ENCODE measurements around the gene ZBED2.

Gene ZBED2

DNA sequence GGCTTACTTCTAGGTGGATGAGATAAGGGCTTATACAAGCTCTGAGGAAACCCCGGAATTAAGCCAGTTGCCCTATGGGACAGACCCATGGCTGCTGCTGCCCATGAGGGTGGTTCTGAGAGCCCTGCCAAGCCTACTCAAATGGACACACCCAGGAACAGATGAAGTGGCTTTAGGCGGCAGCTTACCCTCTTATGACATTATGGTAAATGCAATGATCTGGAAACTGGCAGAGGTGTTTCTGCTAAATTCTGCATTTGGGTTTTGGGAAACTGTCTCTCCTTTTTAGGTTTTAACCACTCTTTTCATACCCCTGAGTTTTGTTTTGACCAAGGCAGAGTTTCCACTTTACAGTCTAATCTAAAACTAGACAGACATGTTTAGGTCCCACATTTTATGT lies 9.0 kb upstream of the ZBED2 start:
- no peak for DNase-seq (ENCODE audit: low read depth in 2 of 2, low spot score in 1 of 2)

DNA sequence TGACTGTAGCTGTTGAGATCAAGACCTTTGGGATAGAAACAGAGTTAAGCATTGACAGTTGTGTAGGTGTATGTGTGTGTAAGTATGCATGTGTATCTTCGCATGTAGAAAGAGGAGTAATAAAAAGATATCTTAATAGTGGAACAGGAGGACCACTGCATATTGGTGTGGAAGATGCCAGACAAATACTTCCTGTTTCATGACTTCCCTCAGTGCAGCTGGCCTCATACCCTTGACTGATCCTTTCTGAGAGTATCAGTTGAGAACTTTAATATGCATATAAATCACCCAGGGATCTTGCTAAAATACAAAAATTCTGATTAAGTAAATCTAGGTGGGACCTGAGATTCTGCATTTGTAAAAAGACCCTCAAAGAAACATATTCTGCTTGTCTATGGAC lies 8.5 kb upstream of the ZBED2 start:
- no peak for DNase-seq (ENCODE audit: low read depth in 2 of 2, low spot score in 1 of 2)

GRCh38 chr3:111601810-111602209 lies 6.7 kb upstream of the ZBED2 start:
- DNase-seq (ENCODE audit: low read depth in 2 of 2, low spot score in 1 of 2), result no peak

DNA sequence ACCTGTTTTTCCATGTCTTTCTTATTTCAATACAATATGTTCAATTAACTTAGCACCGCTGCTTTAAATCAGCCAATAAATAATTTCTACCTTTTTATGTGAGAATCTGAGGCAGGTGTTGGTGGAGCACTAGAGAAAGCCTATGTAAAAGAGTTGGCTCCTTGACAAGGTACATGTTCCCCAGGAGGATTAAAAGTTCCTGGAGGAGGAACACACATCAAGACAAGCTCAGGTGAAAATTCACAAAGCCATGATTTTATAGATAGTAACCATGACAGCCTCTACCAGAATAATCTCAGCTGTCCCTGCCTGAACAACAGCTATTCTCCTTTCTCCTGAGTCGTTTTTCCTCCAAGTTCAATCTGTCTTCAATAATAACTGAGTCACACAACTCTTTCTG lies 3.4 kb upstream of the ZBED2 start:
- no peak for DNase-seq (ENCODE audit: low read depth in 2 of 2, low spot score in 1 of 2)

GRCh38 chr3:111598139-111598538 lies 3.0 kb upstream of the ZBED2 start:
- DNase-seq (ENCODE audit: low read depth in 2 of 2, low spot score in 1 of 2), result no peak

DNA sequence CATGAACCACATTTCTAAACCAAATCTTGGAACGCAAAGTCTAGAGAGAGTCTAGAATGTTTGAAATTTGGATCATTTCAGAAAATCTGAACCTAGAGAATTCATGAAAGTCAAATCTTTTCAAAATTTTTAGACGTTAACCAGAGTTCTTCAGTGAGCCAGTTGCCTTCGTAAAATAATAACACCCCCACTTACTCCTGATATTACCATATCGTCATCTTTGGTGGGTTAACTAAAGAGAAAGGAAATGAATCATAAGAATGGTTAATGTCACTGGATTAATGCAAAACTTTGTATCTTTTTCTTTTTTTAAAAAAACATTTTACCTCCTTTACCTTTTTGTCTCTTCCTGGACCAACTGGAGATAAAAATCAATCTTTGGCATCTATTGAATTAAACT lies 1.2 kb upstream of the ZBED2 start:
- no peak for DNase-seq (ENCODE audit: low read depth in 2 of 2, low spot score in 1 of 2)

DNA sequence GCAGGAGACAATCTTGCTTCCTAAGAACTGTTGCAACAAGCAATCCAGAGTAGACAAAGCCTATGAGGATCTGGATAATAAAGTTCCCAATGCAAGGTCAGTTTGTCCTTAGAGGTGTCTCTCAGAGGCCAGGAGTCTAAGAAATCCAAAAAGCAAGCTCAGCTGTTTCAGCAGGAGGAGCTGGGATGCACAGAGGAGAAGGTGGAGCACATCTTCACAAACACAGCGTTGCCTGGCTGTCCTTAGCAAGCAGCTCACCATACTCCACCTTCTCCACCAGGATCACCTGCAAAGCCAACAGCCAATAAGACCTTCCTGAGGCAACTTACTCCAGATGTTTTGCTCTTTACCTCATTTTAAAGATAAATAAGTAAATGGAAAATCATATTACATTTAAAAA lies 365 bp downstream of the ZBED2 start:
- DNase-seq (ENCODE audit: low read depth in 2 of 2, low spot score in 1 of 2), result no peak

- DNase-seq (ENCODE audit: low read depth in 2 of 2, low spot score in 1 of 2), result no peak
Measured at GRCh38 chr3:111594205-111594604, 941 bp downstream of the ZBED2 start.

GRCh38 chr3:111593666-111594065 lies 1.5 kb downstream of the ZBED2 start:
- DNase-seq (ENCODE audit: low read depth in 2 of 2, low spot score in 1 of 2), result no peak

DNA sequence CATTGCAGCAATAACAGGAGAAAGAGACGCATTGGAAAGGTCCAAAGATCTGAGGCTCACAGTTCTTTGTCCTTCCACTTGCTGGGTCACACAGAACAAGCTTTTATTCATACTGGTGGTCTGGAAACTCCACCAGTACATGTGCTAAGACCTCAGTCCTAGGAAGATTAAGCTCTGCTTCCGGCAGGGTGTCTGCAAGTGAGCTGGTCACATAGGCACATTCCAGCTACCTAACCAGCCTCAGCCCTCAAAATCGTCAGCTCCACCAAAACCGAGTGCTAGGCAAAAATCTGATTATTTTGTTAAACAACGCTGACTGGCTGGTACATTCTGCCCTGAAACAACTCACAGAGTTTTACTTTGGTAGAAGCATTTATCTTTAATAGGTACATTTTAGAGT lies 2.2 kb downstream of the ZBED2 start:
- DNase-seq (ENCODE audit: low read depth in 2 of 2, low spot score in 1 of 2), result no peak

GRCh38 chr3:111592143-111592542 lies 3.0 kb downstream of the ZBED2 start:
- no peak for DNase-seq (ENCODE audit: low read depth in 2 of 2, low spot score in 1 of 2)

DNA sequence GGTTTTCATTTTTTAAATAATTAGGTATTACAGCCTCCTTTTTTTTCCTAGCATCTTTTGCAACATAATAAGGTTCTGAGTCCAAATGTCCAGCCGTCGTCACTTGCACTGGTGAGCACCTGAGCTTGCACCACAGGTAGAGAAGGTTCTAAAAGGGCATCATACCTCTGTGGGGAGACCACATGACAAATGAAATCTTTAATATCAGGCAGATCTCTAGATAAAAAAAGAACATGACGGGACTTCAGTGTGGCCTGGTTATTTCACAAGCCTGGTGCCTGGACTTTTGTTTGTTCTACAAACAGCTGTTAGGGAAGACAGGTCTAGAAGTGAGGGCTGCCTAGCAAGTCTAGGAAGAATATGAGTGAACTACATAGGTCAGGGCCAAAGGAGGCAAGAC lies 3.6 kb downstream of the ZBED2 start:
- no peak for DNase-seq (ENCODE audit: low read depth in 2 of 2, low spot score in 1 of 2)

GRCh38 chr3:111590143-111590491 lies 5.0 kb downstream of the ZBED2 start:
- DNase-seq (ENCODE audit: low read depth in 2 of 2, low spot score in 1 of 2), result no peak

GRCh38 chr3:111589303-111590142 lies 5.6 kb downstream of the ZBED2 start:
- DNase-seq (ENCODE audit: low read depth in 2 of 2, low spot score in 1 of 2), result no peak

DNA sequence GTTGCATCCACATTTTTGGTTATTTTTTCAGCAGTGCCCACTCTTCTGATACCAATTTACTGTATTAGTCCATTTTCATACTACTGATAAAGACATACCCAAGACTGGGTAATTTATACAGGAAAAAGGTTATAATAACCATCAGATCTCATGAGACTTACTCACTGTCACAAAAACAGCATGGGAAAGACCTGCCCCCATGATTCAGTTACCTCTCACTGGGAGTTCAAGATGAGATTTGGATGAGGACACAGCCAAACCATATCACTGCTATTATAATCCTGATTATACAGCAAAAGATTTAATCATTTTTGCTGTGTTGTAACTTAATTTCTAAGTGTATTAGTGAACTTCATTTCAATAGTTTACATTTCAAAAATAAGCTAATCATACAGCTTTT lies 6.6 kb downstream of the ZBED2 start:
- no peak for DNase-seq (ENCODE audit: low read depth in 2 of 2, low spot score in 1 of 2)

DNA sequence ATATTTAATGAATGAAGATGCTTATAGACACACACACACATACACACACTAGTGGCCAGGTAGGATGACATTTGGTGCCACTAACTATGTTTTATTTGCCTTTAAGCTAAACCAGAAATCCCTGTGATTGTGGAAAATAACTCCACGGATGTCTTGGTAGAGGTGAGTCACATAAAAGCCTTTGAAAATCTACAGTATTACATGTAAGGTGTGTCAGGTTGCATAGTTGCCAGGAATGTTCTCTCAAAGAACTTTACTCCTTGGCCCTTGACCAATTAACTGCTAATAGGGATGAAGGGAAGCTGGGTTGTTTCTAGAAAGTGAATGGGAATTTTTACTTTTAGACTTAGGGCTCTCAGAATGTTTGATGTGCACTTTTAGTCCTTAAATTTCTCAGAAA lies 9.9 kb downstream of the ZBED2 start:
- DNase-seq (ENCODE audit: low read depth in 2 of 2, low spot score in 1 of 2), result no peak

DNA sequence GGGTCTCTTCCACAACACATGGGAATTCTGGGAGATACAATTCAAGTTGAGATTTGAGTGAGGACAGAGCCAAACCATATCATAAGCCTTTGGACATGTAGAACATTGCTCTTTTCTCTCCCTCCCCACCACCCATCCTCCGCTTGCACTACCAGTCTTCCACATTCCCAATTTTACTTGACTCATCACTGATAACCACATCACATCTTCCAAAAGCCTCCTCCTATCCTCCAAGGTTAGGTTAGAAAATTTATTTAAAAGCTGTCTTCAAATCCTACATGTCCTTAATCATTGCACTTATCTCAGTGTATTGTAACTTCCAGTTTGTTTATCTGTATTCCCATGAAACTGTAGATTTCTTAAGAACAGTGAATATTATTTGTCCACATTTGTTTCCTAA lies 10.4 kb downstream of the ZBED2 start:
- DNase-seq (ENCODE audit: low read depth in 2 of 2, low spot score in 1 of 2), result no peak

DNA sequence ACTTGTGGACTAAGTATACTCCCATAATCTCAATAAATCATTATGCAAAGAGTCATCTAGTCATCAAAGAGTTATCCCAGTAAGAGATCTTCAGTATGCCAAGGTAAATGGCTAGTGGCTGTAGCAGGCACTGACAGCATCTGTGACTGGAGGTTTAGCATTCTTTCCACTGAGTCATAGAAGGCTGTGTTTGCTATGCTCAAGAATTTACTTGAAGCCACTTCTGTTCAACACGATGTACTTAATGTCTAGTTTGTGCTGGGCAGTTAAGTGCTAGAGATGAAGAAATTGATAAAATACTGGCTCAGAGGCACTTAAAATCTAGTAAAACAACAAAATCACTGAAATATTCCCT lies 13.0 kb downstream of the ZBED2 start:
- DNase-seq (ENCODE audit: low read depth in 2 of 2, low spot score in 1 of 2), result no peak

DNA sequence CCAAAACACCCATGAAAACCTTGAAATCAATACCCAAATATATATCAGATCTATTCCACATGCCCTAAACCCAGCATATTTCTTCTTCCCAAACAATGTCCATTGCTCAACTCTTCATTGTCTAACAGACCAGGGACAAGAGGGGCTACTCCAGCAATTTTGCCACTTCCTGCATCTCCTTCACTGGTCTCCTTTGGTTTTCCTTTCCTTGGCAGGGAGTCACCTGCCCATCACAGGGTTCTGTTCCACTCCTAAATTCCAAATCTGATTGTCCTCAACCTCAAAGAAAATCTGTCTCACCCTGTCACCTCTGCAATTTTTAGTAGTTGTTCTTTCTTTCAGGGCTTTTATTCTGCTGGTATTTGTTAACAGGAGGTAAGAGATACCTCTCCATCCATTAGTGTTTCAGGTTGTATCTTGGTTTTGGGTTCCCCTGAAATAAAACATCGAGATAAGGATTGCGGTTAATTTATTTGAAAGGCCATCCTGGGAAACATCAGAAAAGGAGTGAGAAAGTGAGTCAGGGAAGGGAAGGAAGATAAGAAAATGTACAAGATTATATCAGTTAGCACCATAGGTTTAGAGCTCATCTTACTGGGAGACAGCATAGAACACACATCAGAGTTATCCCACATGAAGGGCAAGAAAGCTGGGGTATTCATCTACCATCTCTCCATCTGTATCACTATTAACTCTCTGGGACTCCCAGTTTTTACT lies 13.6 kb downstream of the ZBED2 start:
- DNase-seq (ENCODE audit: low read depth in 2 of 2, low spot score in 1 of 2), result no peak

- DNase-seq (ENCODE audit: low read depth in 2 of 2, low spot score in 1 of 2), result no peak
Measured at GRCh38 chr3:111579495-111579894, 15.7 kb downstream of the ZBED2 start.

- DNase-seq (ENCODE audit: low read depth in 2 of 2, low spot score in 1 of 2), result no peak
Measured at GRCh38 chr3:111578867-111579266, 16.3 kb downstream of the ZBED2 start.

GRCh38 chr3:111577798-111578685 lies 17.1 kb downstream of the ZBED2 start:
- DNase-seq (ENCODE audit: low read depth in 2 of 2, low spot score in 1 of 2), result no peak
